RWPE2 (cell line): ENCODE results near the gene CPM.

Experiments used
- ATAC-seq: fragments of 200-7000 bp; cut with Tn5 transposase; 3 replicates; pipeline ENCODE4 v1.9.1; 2021; ENCODE audit warnings: low read depth
- DNase-seq: peaks from one replicate; pipeline ENCODE4 v3.0.0-alpha.2; 2020; ENCODE audit warnings: low spot score
- H3K27ac ChIP-seq: fragments of 450-650 bp; 2 replicates; pipeline ENCODE4 v1.5.1; 2017; ENCODE audit warnings: mild to moderate bottlenecking; ENCODE audit not compliant: poor library complexity, severe bottlenecking
- H3K27me3 ChIP-seq: fragments of 250-450 bp; sonication (Bioruptor Pico); 2 replicates; pipeline ENCODE4 v1.5.1; 2021; ENCODE audit warnings: mild to moderate bottlenecking, moderate library complexity; ENCODE audit not compliant: insufficient read depth, poor library complexity, severe bottlenecking
- H3K36me3 ChIP-seq: fragments of 250-450 bp; sonication (Bioruptor Pico); 2 replicates; pipeline ENCODE4 v1.5.1; 2020; ENCODE audit warnings: low read depth, mild to moderate bottlenecking, moderate library complexity
- H3K4me1 ChIP-seq: fragments of 250-450 bp; sonication (Bioruptor Pico); 2 replicates; pipeline ENCODE4 v1.5.1; 2021; ENCODE audit warnings: mild to moderate bottlenecking, moderate library complexity; ENCODE audit not compliant: insufficient read depth, poor library complexity, severe bottlenecking
- H3K4me3 ChIP-seq: fragments of 250-450 bp; sonication (Bioruptor Pico); 2 replicates; pipeline ENCODE4 v1.5.1; 2021; ENCODE audit warnings: mild to moderate bottlenecking, moderate library complexity; ENCODE audit not compliant: severe bottlenecking
- H3K9me3 ChIP-seq: fragments of 250-450 bp; sonication (Bioruptor Pico); 2 replicates; pipeline ENCODE4 v1.5.1; 2021; ENCODE audit warnings: mild to moderate bottlenecking, moderate library complexity; ENCODE audit not compliant: severe bottlenecking
- TF ChIP-seq, protein P1 (sequence below): fragments of 450-650 bp; IDR thresholded peaks from one replicate; pipeline ENCODE4 v1.5.1; 2017; ENCODE audit warnings: mild to moderate bottlenecking, moderate library complexity; ENCODE audit not compliant: poor library complexity, severe bottlenecking

CPM gene

DNA sequence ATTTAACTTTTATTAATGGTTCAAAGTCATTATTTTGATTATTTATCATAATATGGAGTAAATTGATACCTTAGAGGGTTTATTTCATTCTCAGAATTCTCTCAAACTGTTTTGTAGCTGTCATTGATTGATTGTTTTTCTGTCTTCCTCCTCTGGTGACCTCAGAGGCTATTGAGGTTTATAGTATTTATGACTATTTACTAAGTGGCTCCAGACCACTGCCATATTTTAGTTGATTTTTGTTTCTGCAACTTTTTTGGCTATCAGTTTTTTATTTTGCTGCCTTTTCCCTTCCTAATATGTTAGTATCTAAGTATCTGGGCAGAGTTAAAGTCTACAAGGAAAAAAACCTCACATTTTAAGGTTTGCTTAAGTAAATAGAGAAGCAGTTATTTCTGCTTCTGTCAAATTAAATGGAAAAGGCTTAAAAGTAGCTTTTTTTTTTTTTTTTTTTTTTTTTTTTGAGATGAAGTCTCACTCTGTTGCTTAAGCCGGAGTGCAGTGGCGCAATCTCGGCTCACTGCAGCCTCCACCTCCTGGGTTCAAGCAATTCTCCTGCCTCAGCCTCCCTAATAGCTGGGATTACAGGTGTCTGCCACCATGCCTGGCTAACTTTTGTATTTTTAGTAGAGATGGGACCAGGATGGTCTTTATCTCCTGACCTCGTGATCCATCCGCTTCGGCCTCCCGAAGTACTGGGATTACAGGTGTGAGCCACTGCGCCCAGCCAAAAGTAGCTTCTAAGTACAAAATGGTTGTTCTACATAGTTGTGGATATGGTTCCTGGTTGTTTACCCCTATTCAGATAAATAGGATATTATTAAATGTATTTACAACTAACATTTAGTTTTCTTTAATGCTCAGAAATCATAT lies 116.8 kb downstream of the CPM start:
- Histone ChIP-seq H3K27ac (no peak overlapping the region), H3K36me3 (peaks cover 98% of the 10 kb centered on the region), H3K9me3 (no peaks in the 10 kb centered on the region), H3K4me3 (no peak overlapping the region), H3K4me1 (no peaks in the 10 kb centered on the region), H3K27me3 (no peaks in the 10 kb centered on the region)
- no peak for DNase-seq
- no peak for ATAC-seq
- TF ChIP-seq, protein P1, sequence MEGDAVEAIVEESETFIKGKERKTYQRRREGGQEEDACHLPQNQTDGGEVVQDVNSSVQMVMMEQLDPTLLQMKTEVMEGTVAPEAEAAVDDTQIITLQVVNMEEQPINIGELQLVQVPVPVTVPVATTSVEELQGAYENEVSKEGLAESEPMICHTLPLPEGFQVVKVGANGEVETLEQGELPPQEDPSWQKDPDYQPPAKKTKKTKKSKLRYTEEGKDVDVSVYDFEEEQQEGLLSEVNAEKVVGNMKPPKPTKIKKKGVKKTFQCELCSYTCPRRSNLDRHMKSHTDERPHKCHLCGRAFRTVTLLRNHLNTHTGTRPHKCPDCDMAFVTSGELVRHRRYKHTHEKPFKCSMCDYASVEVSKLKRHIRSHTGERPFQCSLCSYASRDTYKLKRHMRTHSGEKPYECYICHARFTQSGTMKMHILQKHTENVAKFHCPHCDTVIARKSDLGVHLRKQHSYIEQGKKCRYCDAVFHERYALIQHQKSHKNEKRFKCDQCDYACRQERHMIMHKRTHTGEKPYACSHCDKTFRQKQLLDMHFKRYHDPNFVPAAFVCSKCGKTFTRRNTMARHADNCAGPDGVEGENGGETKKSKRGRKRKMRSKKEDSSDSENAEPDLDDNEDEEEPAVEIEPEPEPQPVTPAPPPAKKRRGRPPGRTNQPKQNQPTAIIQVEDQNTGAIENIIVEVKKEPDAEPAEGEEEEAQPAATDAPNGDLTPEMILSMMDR, result no peak

DNA sequence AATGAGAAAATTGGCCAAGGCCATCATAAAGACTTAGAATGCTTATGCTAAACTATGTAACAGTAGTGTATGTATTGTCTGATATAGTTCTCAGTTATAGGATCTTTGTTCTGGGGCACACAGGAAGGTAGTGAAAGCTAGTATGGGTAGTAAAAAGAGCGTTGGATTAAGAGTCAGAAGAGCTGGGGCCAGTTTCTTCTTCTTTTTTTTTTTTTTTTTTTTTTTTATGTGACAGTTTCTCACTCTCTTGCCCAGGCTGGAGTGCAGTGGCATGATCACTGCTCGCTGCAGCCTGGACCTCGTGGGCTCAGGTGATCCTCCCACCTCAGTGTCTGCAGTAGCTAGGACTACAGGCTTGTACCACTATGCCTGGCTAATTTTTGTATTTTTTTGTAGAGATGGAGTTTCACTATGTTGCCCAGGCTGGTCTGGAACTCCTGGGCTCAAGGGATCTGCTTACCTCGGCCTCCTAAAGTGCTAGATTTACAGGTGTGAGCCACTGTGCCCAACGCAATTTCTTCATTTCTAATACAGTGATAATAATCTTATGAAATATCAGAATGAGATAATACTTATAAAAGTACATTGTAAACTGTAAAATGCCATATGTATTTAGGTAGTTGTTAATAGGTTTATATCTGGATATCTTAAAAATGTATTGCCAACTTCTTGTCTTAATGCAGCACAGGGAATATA lies 117.6 kb downstream of the CPM start:
- DNase-seq (no peak), ATAC-seq (no peak)
- Histone ChIP-seq H3K27ac (no peak overlapping the region), H3K27me3 (no peaks in the 10 kb centered on the region), H3K4me1 (no peaks in the 10 kb centered on the region), H3K9me3 (no peaks in the 10 kb centered on the region), H3K4me3 (no peak overlapping the region), H3K36me3 (peaks cover 98% of the 10 kb centered on the region)
- TF ChIP-seq, protein P1, result no peak

DNA sequence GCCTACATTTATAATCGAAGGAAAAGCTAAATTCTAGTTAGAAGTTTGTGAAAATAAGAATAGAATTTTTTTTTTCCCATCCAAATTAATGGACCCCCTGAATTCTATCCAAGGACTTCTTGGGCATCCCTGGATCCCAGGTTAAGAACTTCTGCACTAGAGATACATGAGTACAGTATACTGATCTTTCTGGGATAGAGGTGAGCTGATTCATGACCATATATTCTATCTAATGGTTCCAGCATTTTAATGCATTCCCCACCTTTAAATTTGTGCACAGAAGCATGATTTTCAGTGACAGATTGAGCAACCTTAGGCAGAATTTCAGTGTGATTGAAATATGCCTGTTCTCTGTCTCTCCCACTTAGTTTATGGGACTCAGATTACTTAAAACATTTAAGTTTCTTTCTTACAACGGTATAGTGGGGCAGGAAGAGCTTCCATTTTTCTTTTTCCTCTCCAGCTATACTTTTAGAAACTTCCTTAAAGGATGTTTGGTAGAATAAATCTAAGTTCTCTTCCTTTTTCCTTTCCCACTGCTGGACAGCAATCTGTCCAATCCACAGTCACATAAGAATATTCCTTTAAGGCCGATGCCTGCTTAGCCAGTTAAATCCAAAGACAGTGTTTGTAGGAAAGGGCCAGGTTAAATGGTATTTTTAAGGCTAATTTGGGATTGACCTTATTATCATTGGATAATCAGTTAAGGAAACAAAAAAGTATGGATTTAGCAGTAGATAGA lies 118.3 kb downstream of the CPM start:
- Histone ChIP-seq H3K27ac (no peak overlapping the region), H3K4me1 (no peaks in the 10 kb centered on the region), H3K4me3 (no peak overlapping the region), H3K27me3 (no peaks in the 10 kb centered on the region), H3K9me3 (no peaks in the 10 kb centered on the region), H3K36me3 (peaks cover 98% of the 10 kb centered on the region)
- DNase-seq (no peak), ATAC-seq (no peak)
- TF ChIP-seq, protein P1, result no peak

DNA sequence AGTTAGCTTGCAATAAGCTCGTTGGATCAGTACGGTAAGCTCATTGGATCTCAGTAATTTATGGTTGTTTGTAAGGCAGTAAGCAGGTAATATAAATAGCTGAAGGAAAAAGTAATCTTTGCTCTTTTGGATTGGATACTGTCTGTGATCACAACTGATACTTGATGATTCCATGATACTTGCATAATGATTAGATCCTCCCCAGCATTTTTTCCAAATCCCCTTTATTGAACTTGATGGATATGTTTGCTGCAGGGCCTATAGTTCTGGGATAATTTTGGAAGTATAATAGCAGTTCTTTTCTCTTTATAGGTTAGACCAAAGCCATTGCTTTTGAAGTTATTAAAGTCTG lies 119.8 kb downstream of the CPM start:
- TF ChIP-seq, protein P1, result no peak
- ATAC-seq, result no peak
- H3K36me3 ChIP-seq, result peaks cover 94% of the 10 kb centered on the region
- no peaks in the 10 kb centered on the region for H3K9me3 ChIP-seq
- no peak overlapping the region for H3K27ac ChIP-seq
- no peak for DNase-seq
- no peaks in the 10 kb centered on the region for H3K27me3 ChIP-seq
- peaks cover 6% of the 10 kb centered on the region for H3K4me1 ChIP-seq
- no peak overlapping the region for H3K4me3 ChIP-seq
